HG03045 (cell line): ENCODE results near the gene SLIT3.

Source experiments
- ATAC-seq: cut with Tn5 transposase; IDR thresholded peaks from one replicate; pipeline ENCODE4 v1.9.1; 2021; ENCODE audit warnings: mild to moderate bottlenecking, moderate library complexity; ENCODE audit not compliant: unreplicated experiment

The SLIT3 gene

DNA sequence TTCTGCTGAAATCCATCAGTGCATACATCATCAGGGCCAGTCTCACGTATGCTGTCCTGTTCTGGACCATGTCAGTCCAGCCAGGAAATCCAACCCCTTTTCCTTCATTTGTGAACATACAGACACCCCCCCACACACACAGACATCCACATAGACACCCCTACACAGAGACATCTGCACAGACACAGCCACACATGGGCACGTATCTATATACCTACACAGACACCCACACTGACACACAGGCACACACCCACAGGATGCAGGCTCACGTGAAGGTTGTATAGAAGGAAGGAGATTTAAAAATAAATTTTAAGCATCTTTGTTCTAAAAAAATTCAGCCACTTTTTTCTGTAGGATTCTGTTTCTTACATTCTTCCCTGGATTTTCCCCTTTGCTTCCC, 325.6 kb downstream of the SLIT3 start:
- no peak for ATAC-seq

GRCh38 chr5:168974082-168974481, 326.9 kb downstream of the SLIT3 start:
- ATAC-seq: no peak

- ATAC-seq: no peak
These were observed 328.2 kb downstream of the SLIT3 start for GRCh38 chr5:168972731-168973130.

- ATAC-seq: no peak
These were observed 329.8 kb downstream of the SLIT3 start for GRCh38 chr5:168971100-168971499.

DNA sequence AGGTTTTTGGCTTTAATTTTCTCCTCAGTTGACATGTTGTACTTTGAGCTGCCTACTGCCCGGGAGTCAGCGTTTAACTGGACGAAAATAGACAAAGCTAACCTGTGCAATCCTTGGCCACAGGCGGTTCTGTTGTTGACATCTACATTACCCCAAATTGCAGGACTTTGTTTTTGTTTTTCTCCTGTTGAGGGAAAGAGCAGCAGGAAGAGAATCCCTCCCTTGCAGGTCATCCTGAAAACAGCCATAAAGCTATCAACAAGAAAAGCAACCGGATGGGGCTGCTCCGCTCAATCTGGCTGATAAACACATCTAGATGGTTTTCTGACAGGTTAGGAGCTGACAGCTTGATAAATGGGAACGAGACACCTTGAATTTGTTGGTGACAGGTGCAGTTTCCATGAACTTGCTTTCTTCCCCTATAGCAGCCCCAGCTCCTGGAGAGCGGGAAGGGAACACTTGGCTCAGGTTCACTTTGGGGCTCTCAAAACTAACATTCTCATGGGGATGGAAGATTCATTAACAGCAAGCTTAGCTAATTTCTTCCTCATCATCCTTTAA, 331.5 kb downstream of the SLIT3 start:
- ATAC-seq: no peak

- ATAC-seq: no peak
These were observed 332.9 kb downstream of the SLIT3 start for GRCh38 chr5:168967882-168968620.

GRCh38 chr5:168965638-168966037, 335.3 kb downstream of the SLIT3 start:
- ATAC-seq: no peak

DNA sequence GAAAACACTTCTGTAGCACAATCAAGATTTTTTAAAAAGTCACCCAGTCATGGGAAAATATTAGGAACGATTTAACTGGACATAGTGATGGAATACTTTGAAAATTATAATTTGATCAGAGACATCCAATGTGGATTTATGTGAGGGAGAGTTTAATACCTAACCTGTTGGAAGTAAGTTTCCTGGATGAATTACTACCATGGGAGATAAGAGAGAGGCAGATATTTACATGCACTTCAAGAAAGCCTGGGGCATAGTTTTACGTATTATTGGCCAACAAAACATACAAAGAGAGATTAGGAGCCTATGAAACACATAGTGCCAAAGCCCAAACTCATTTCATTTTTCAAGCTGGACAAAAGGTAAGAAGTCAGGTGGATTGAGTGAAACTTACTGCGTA, 336.8 kb downstream of the SLIT3 start:
- ATAC-seq: no peak

- ATAC-seq: no peak
These were observed 338.6 kb downstream of the SLIT3 start for GRCh38 chr5:168962306-168962705.

- no peak for ATAC-seq
These were observed 339.3 kb downstream of the SLIT3 start for GRCh38 chr5:168961681-168962080.

DNA sequence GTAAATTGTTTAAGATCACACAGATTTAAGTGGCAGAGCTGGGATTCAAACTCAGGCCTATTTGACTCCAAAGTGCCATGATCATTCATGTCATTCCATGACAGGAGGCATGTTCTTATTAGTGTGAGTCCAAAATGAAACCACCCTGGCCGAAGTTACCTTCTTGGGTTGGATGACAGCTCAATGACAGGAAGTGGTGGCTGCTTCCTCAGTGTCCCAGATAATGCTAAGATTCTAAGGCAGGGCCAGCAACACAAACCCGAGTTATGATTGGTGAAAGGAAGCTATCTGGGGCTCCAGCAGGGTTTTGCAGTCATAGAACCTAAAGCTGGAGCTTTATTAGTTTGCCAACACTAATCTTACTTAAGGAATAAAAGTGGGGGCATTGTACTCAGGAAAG, 340.4 kb downstream of the SLIT3 start:
- ATAC-seq: no peak

DNA sequence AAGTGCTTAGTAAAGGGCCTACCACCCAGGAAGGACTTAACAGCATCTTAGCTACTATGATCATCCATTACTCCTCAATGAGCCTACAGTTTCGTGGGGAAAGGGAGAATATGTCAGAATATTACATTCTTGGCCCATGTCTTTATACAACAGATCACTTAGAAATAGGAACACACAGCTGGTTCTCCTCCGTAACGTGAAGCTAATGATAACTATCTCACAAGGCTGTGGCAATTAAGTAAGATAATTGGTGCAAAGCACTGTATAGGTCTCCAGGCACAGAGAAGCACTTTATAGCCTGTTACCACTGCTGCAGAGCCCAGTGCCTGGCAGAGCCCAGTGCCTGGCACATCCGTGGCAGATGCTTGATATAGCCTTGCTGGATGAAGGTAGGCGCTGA, 347.6 kb downstream of the SLIT3 start:
- no peak for ATAC-seq

- ATAC-seq: no peak
These were observed 348.7 kb downstream of the SLIT3 start for GRCh38 chr5:168952196-168952595.

- ATAC-seq: no peak
These were observed 349.2 kb downstream of the SLIT3 start for GRCh38 chr5:168951769-168952168.

DNA sequence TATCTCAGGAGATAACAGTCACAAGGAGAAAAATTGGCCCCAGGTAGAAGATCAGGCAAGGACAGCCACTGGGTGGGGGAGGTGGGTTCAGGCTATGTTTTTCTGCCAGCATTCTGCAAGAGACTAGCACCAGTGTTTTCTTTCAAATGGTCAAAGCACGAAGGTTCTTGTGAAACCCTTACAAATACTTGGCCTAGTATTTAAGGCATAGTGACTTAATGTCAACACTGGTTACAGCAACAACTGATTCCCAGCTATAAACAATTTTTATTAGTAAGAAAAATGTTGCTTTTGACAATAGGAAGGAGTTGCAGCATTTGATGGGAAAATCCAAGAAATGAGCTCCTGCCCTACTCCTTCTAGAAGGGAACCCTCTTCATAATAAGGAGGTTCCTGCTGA, 349.6 kb downstream of the SLIT3 start:
- no peak for ATAC-seq

DNA sequence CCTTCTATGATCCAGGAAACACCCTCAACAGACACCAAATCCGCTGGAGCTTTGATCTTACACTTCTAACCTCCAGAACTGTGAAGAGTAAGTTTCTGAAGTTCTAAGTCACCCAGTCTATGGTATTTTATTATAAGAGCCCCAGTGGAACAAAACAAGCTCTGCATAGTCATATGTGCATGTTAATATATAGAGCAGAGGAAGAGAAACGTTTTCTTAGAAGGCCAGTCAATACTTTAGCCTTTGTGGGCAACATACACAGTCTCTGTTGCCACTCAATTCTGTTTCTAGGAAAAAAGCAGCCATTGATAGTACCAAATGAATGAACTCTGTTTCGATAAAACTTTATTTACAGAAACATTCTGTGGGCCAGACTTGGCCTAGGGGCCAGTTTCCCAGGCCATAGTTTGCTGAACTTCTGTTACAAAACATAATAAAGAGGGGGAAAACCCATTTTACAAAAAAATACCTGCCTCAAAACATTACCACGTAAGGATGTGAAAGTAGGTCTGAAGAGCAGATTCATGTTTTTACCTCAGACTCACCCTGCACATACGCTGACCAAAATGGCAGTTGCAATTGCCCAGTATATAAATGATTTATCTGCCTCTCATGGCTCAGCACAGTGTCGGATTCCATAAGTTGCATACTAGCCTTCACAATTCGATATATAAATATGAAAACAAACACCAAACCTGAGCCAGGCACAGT, 350.5 kb downstream of the SLIT3 start:
- no peak for ATAC-seq

- no peak for ATAC-seq
These were observed 352.2 kb downstream of the SLIT3 start for GRCh38 chr5:168948746-168949145.

GRCh38 chr5:168947212-168947868, 353.6 kb downstream of the SLIT3 start:
- ATAC-seq: peak; percentile 68

DNA sequence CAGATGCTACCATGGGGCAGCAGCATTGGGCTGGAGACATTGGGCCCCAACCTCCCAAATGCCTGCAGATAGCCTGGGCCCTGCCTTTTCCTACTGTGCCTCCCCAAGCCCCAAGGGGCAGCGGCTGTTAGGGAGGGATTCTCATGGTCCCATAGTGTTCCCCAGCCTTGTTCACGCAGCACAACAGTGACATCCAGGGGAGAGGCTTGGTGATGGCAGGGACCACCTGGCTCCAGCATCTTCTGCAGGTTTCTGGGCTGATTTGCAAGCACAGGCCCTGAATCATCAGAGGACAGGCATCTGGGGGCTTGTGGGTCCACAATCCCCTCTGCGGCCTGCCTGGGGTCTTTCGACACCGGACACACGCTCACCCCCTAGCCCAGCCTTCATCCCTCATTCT, 354.6 kb downstream of the SLIT3 start:
- no peak for ATAC-seq

GRCh38 chr5:168944004-168944403, 356.9 kb downstream of the SLIT3 start:
- ATAC-seq: no peak

GRCh38 chr5:168943091-168943884, 357.7 kb downstream of the SLIT3 start:
- ATAC-seq: no peak
